SK-N-SH treated with all-trans-retinoic acid at 6 μM for 48 hours (cell line): ENCODE data around the gene ARID5B.

ENCODE experiments used
- ATAC-seq: fragments of 200-7000 bp; cut with Tn5 transposase; 3 replicates; pipeline ENCODE4 v1.9.1; 2020; ENCODE audit warnings: mild to moderate bottlenecking, moderate library complexity
- ARNTL ChIP-seq: fragments of 450-650 bp; formaldehyde crosslinking; IDR thresholded peaks from 2 replicates; pipeline ENCODE4 v1.5.0; 2020; ENCODE audit warnings: low read depth, mild to moderate bottlenecking, moderate library complexity, borderline replicate concordance
- BACH2 ChIP-seq: fragments of 250-450 bp; sonication (Bioruptor Pico); IDR thresholded peaks from 2 replicates; pipeline ENCODE4 v1.9.0; 2021; ENCODE audit warnings: mild to moderate bottlenecking, borderline replicate concordance
- CREB5 ChIP-seq: fragments of 250-450 bp; sonication (Bioruptor Pico); IDR thresholded peaks from 2 replicates; pipeline ENCODE4 v1.5.1; 2020; ENCODE audit warnings: low read depth, mild to moderate bottlenecking, moderate library complexity
- CSDC2 ChIP-seq: fragments of 250-450 bp; sonication (Bioruptor Pico); IDR thresholded peaks from 2 replicates; pipeline ENCODE4 v1.5.0; 2020; ENCODE audit warnings: mild to moderate bottlenecking, moderate library complexity
- CSRNP3 ChIP-seq: fragments of 250-450 bp; sonication (Bioruptor Pico); IDR thresholded peaks from 2 replicates; pipeline ENCODE4 v1.5.1; 2021; ENCODE audit warnings: mild to moderate bottlenecking, moderate library complexity
- ESRRG ChIP-seq: fragments of 250-450 bp; sonication (Bioruptor Pico); IDR thresholded peaks from 2 replicates; pipeline ENCODE4 v1.6.1; 2021; ENCODE audit warnings: mild to moderate bottlenecking
- OSR1 ChIP-seq: fragments of 250-450 bp; sonication (Bioruptor Pico); IDR thresholded peaks from 2 replicates; pipeline ENCODE4 v1.8.0; 2022; ENCODE audit warnings: moderate library complexity, mild to moderate bottlenecking, inconsistent platforms
- PATZ1 ChIP-seq: fragments of 250-450 bp; sonication (Bioruptor Pico); IDR thresholded peaks from 2 replicates; pipeline ENCODE4 v1.8.0; 2020; ENCODE audit warnings: mild to moderate bottlenecking, moderate library complexity, borderline replicate concordance
- POU6F1 ChIP-seq: fragments of 250-450 bp; sonication (Bioruptor Pico); IDR thresholded peaks from 2 replicates; pipeline ENCODE4 v1.8.0; 2021; ENCODE audit warnings: low read depth, mild to moderate bottlenecking, moderate library complexity, borderline replicate concordance
- PPARA ChIP-seq: fragments of 250-450 bp; sonication (Bioruptor Pico); IDR thresholded peaks from 2 replicates; pipeline ENCODE4 v1.5.0; 2020; ENCODE audit warnings: mild to moderate bottlenecking, borderline replicate concordance
- RARB ChIP-seq: fragments of 250-450 bp; sonication (Bioruptor Pico); IDR thresholded peaks from 2 replicates; pipeline ENCODE4 v1.8.0; 2021; ENCODE audit warnings: mild to moderate bottlenecking, moderate library complexity
- TSHZ2 ChIP-seq: fragments of 250-450 bp; sonication (Bioruptor Pico); IDR thresholded peaks from 2 replicates; pipeline ENCODE4 v1.5.0; 2020; ENCODE audit warnings: mild to moderate bottlenecking, moderate library complexity
- ZC3H10 ChIP-seq: fragments of 250-450 bp; sonication (Bioruptor Pico); IDR thresholded peaks from 2 replicates; pipeline ENCODE4 v1.5.1; 2021; ENCODE audit warnings: mild to moderate bottlenecking, moderate library complexity
- ZFP3 ChIP-seq: fragments of 250-450 bp; sonication (Bioruptor Pico); IDR thresholded peaks from 2 replicates; pipeline ENCODE4 v1.5.0; 2020; ENCODE audit warnings: mild to moderate bottlenecking, moderate library complexity
- ZFP30 ChIP-seq: fragments of 450-650 bp; formaldehyde crosslinking; IDR thresholded peaks from 2 replicates; pipeline ENCODE4 v1.5.0; 2022; ENCODE audit warnings: mild to moderate bottlenecking, moderate library complexity
- ZNF565 ChIP-seq: fragments of 450-650 bp; formaldehyde crosslinking; conservative IDR thresholded peaks from 2 replicates; pipeline ENCODE4 v1.5.0; 2020; ENCODE audit warnings: low read depth, mild to moderate bottlenecking, moderate library complexity
- ZNF70 ChIP-seq: fragments of 450-650 bp; formaldehyde crosslinking; IDR thresholded peaks from 2 replicates; pipeline ENCODE4 v1.5.0; 2020; ENCODE audit warnings: mild to moderate bottlenecking, moderate library complexity
- ZNF8 ChIP-seq: fragments of 450-650 bp; formaldehyde crosslinking; IDR thresholded peaks from 2 replicates; pipeline ENCODE4 v1.5.0; 2020; ENCODE audit warnings: mild to moderate bottlenecking, moderate library complexity

ARID5B gene

GRCh38 chr10:61906562-61906901, 5.0 kb downstream of the ARID5B start:
- TF ChIP-seq CSRNP3 (CRISPR knock-in tag), result no peak
- no peak for TF ChIP-seq ESRRG (CRISPR knock-in tag)
- no peak for TF ChIP-seq ZNF565 (CRISPR knock-in tag)
- TF ChIP-seq BACH2, result no peak
- TF ChIP-seq CREB5, result no peak
- no peak for TF ChIP-seq RARB (CRISPR knock-in tag)
- TF ChIP-seq ARNTL (CRISPR knock-in tag), result no peak
- no peak for ATAC-seq

- ATAC-seq, result no peak
- TF ChIP-seq PPARA (CRISPR knock-in tag), result no peak
- TF ChIP-seq POU6F1 (CRISPR knock-in tag), result no peak
- TF ChIP-seq CSRNP3 (CRISPR knock-in tag), result no peak
- no peak for TF ChIP-seq TSHZ2 (CRISPR knock-in tag)
- no peak for TF ChIP-seq ZFP30
These were observed 5.5 kb downstream of the ARID5B start for GRCh38 chr10:61907011-61907410.

GRCh38 chr10:61907587-61907986, 6.1 kb downstream of the ARID5B start:
- TF ChIP-seq PATZ1 (CRISPR knock-in tag) (no peak), ARNTL (CRISPR knock-in tag) (no peak), ZFP3 (CRISPR knock-in tag) (no peak), ZNF70 (CRISPR knock-in tag) (no peak)
- no peak for ATAC-seq

- ATAC-seq, result no peak
- no peak for TF ChIP-seq RARB (CRISPR knock-in tag)
- no peak for TF ChIP-seq CSDC2 (CRISPR knock-in tag)
- TF ChIP-seq ZFP30, result no peak
- no peak for TF ChIP-seq OSR1 (CRISPR knock-in tag)
- no peak for TF ChIP-seq PPARA (CRISPR knock-in tag)
- no peak for TF ChIP-seq POU6F1 (CRISPR knock-in tag)
- no peak for TF ChIP-seq CREB5
- TF ChIP-seq ZNF8 (CRISPR knock-in tag), result no peak
- no peak for TF ChIP-seq ZC3H10 (CRISPR knock-in tag)
These were observed 8.8 kb downstream of the ARID5B start for GRCh38 chr10:61910226-61910805.
